WI38 (cell line): ENCODE data around the gene OR2B6.
"Not testable (repeated sequence)": the region's sequence is repeated elsewhere in the genome, so short reads cannot be mapped to it uniquely, and the experiment has no call there.

Experiments
- H3K4me3 ChIP-seq: 2 replicates; pipeline ENCODE4 v1.5.1; 2011; ENCODE audit warnings: low read depth, mild to moderate bottlenecking, control low read depth, low read length
- TF ChIP-seq, protein P1 (sequence below): IDR thresholded peaks from 2 replicates; pipeline ENCODE4 v1.5.1; 2012; ENCODE audit warnings: low read depth, mild to moderate bottlenecking, control low read depth, low read length

OR2B6 gene

DNA sequence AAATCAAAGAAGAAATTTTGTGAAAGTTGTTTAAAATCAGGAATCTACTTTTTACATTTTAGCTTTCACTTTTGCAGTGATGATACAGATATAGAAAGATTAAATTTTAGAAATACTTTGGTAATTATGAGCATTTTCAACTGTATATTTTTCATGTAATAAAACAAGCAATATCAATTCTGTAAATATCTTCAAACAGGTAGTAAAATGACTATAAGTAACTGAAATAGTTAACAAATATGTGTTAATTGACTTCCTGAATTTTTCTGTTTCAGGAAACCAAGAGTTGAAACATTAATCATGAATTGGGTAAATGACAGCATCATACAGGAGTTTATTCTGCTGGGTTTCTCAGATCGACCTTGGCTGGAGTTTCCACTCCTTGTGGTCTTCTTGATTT, at the start of gene OR2B6:
Gene OR2B6, plus strand, starts transcription at position 301 of the 400 bp plus-strand sequence. Its CDS starts 0 bp downstream, at position 301.
- no peak within 1 kb of the TSS for H3K4me3 ChIP-seq
- TF ChIP-seq, protein P1, sequence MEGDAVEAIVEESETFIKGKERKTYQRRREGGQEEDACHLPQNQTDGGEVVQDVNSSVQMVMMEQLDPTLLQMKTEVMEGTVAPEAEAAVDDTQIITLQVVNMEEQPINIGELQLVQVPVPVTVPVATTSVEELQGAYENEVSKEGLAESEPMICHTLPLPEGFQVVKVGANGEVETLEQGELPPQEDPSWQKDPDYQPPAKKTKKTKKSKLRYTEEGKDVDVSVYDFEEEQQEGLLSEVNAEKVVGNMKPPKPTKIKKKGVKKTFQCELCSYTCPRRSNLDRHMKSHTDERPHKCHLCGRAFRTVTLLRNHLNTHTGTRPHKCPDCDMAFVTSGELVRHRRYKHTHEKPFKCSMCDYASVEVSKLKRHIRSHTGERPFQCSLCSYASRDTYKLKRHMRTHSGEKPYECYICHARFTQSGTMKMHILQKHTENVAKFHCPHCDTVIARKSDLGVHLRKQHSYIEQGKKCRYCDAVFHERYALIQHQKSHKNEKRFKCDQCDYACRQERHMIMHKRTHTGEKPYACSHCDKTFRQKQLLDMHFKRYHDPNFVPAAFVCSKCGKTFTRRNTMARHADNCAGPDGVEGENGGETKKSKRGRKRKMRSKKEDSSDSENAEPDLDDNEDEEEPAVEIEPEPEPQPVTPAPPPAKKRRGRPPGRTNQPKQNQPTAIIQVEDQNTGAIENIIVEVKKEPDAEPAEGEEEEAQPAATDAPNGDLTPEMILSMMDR: no peak

- TF ChIP-seq, protein P1: no peak
- H3K4me3 ChIP-seq: no peak overlapping the region
These were observed 49.0 kb upstream of the OR2B6 start for GRCh38 chr6:27908017-27908416.

GRCh38 chr6:27911956-27912446, 45.0 kb upstream of the OR2B6 start, which contains the start of gene OR2B2:
Gene OR2B2, minus strand, starts transcription at chr6:27912396. Its CDS starts 77 bp downstream, at chr6:27912319.
- TF ChIP-seq, protein P1: no peak
- no peak within 1 kb of the TSS for H3K4me3 ChIP-seq

DNA sequence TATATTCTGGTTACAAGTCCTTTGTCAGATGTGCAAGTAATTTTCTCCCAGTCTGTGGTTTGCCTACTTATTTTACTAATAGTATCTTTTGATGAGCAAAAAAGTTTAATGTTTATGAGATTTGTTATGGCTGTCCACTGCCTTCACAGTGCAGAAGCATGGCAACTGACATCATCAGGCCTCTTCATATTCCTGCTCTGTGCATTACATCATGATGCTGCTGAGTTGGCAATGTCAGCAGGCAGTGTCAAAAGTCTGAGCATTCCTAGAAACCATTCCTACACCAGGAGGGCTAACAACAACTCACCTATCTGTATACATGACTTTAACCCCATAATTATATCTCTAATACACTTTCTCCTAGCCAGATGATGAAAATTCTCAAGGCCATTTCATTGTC, 34.1 kb upstream of the OR2B6 start:
- H3K4me3 ChIP-seq: no peak overlapping the region
- TF ChIP-seq, protein P1: no peak

DNA sequence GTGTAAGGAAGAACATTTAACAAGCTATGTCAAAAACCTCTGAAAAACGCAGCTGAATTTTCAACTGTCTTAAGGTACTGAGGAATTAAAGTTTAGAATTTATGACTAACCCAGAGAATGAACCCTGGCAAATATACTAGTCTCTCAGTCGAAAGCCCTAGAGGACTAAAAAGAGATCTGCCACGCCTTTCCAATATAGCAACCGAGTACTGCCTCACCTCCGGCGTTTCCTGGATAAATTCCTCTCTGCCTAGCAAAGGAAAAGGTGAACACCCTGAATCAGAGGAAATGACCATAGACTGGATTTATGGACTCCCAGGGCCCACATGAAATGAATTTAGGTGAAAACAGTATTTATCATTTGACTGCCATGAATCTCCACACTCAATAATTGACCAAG, 32.9 kb upstream of the OR2B6 start:
- H3K4me3 ChIP-seq: no peak overlapping the region
- TF ChIP-seq, protein P1: no peak

GRCh38 chr6:27928041-27928440, 29.0 kb upstream of the OR2B6 start:
- H3K4me3 ChIP-seq: not testable (repeated sequence)

DNA sequence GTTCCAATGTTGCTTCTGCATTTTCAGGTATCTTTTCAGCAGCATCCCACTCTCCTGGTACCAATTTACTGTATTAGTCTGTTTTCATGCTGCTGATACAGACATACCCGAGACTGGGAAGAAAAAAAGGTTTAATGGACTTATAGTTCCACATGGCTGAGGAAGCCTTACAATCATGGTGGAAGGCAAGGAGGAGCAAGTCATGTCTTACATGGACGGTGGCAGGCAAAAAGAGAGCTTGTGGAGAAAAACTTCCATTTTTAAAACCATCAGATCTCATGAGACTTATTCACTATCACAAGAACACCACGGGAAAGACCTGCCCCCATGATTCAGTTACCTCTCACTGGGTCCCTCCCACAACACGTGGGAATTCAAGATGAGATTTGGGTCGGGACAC, 27.1 kb upstream of the OR2B6 start:
- not testable (repeated sequence) for H3K4me3 ChIP-seq

DNA sequence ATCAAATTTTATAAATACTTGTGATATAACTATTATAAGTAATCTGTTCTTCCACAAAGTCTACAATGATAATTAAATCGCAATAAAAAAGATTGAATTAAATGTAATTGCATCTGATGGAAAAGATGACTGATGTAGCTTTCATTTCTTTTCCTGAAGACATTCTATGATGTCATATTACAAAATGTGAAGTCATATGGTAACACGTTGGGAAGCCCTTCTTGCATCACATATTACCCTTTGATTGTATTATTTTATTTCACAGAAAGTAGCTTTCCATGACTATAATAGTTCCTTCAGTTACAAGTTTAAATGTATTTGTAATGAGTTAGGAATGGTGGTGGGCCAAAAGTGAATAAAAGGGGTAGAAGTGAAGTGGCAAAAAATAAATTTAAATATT, 25.8 kb upstream of the OR2B6 start:
- TF ChIP-seq, protein P1: no peak
- H3K4me3 ChIP-seq: no peak overlapping the region

- H3K4me3 ChIP-seq: no peak overlapping the region
- TF ChIP-seq, protein P1: no peak
These were observed 16.3 kb upstream of the OR2B6 start for GRCh38 chr6:27940766-27941165.

DNA sequence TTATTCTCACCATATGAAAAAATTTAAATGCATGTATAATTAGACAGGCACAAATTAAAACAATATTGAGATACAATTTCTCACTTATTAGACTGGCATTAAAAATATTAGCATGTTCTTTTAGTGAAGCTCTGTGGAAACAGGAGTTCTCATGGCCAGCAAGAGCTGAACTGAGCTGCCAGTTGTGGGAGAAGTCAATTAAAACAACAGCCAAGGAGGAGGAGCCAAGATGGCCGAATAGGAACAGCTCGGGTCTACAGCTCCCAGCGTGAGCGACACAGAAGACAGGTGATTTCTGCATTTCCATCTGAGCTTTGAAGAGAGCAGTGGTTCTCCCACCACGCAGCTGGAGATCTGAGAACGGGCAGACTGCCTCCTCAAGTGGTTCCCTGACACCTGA, 14.0 kb upstream of the OR2B6 start:
- not testable (repeated sequence) for H3K4me3 ChIP-seq
